ENCODE data around the gene HIRIP3.
A peak's percentile ranks its signal among the peaks of the same experiment; 100 is the strongest.

HIRIP3 gene

GRCh38 chr16:29984764-29985147, 10.7 kb downstream of the HIRIP3 start:
- H4K91ac ChIP-seq (ENCODE audit: low read depth, low read length) = no peak overlapping the region
- no peak for DNase-seq
- no peak overlapping the region for H2BK5ac ChIP-seq (ENCODE audit: low read depth, low read length, poor library complexity)
- H3K4me1 ChIP-seq (ENCODE audit: control insufficient read depth in 1 of 2, insufficient read depth in 2 of 2, low read length in 2 of 2) = no peaks in the 10 kb centered on the region
- H3K27me3 ChIP-seq (ENCODE audit: insufficient read depth, low read length) = no peaks in the 10 kb centered on the region
- H3K9ac ChIP-seq (ENCODE audit: low read length) = no peak overlapping the region
- H3K4me3 ChIP-seq (ENCODE audit: low read depth, low read length) = no peak overlapping the region
- H3K4ac ChIP-seq (ENCODE audit: low read depth, low read length) = no peak overlapping the region
- no peaks in the 10 kb centered on the region for H3K79me1 ChIP-seq (ENCODE audit: low read length)
- H2AK5ac ChIP-seq (ENCODE audit: low read length) = no peak overlapping the region
- peaks cover 80 to 93% of the 10 kb centered on the region in 2 experiments for H3K36me3 ChIP-seq (ENCODE audit: control insufficient read depth in 1 of 2, insufficient read depth in 2 of 2, low read length in 2 of 2)
- no peak overlapping the region for H3K27ac ChIP-seq (ENCODE audit: low read depth, low read length)
- no peak overlapping the region for H3K23ac ChIP-seq (ENCODE audit: low read length)
- H4K12ac ChIP-seq (ENCODE audit: low read depth, low read length) = no peak overlapping the region
- no peak overlapping the region for H2BK120ac ChIP-seq (ENCODE audit: insufficient read depth, low read length, poor library complexity)
- no peaks in the 10 kb centered on the region for H3K79me2 ChIP-seq (ENCODE audit: control insufficient read depth, insufficient read depth, low read length, poor library complexity)
- H3K4me2 ChIP-seq (ENCODE audit: low read length) = no peak overlapping the region
- peaks cover 4% of the 10 kb centered on the region for H3K9me3 ChIP-seq (ENCODE audit: insufficient read depth, low read depth, low read length)
- H2AFZ ChIP-seq (ENCODE audit: insufficient read depth, low read length, poor library complexity) = no peak overlapping the region
- no peak overlapping the region for H4K8ac ChIP-seq (ENCODE audit: low read depth, low read length)
- H3K14ac ChIP-seq (ENCODE audit: low read length) = no peak overlapping the region
- no peak overlapping the region for H2BK12ac ChIP-seq (ENCODE audit: low read length)
- WGBS (ENCODE audit: extremely low coverage, insufficient coverage, insufficient read length) = no CpG with 5 or more reads among the region's 5 CpGs
- H3K18ac ChIP-seq (ENCODE audit: low read length) = no peak overlapping the region

GRCh38 chr16:29984137-29984763, 11.2 kb downstream of the HIRIP3 start:
- no peak overlapping the region for H2BK5ac ChIP-seq (ENCODE audit: low read depth, low read length, poor library complexity)
- no CpG with 5 or more reads among the region's 6 CpGs for WGBS (ENCODE audit: extremely low coverage, insufficient coverage, insufficient read length)
- no peak overlapping the region for H3K4me2 ChIP-seq (ENCODE audit: low read length)
- H3K4me3 ChIP-seq (ENCODE audit: low read depth, low read length) = no peak overlapping the region
- no peaks in the 10 kb centered on the region for H3K79me1 ChIP-seq (ENCODE audit: low read length)
- H2AK5ac ChIP-seq (ENCODE audit: low read length) = no peak overlapping the region
- H3K4me1 ChIP-seq (ENCODE audit: control insufficient read depth in 1 of 2, insufficient read depth in 2 of 2, low read length in 2 of 2) = no peaks in the 10 kb centered on the region
- no peaks in the 10 kb centered on the region for H3K27me3 ChIP-seq (ENCODE audit: insufficient read depth, low read length)
- no peak overlapping the region for H3K18ac ChIP-seq (ENCODE audit: low read length)
- no peaks in the 10 kb centered on the region for H3K79me2 ChIP-seq (ENCODE audit: control insufficient read depth, insufficient read depth, low read length, poor library complexity)
- H3K14ac ChIP-seq (ENCODE audit: low read length) = no peak overlapping the region
- no peak overlapping the region for H2BK12ac ChIP-seq (ENCODE audit: low read length)
- H3K4ac ChIP-seq (ENCODE audit: low read depth, low read length) = no peak overlapping the region
- no peak overlapping the region for H2BK120ac ChIP-seq (ENCODE audit: insufficient read depth, low read length, poor library complexity)
- no peak overlapping the region for H4K91ac ChIP-seq (ENCODE audit: low read depth, low read length)
- H3K9me3 ChIP-seq (ENCODE audit: insufficient read depth, low read depth, low read length) = peaks cover 4% of the 10 kb centered on the region
- H3K27ac ChIP-seq (ENCODE audit: low read depth, low read length) = no peak overlapping the region
- H2AFZ ChIP-seq (ENCODE audit: insufficient read depth, low read length, poor library complexity) = no peak overlapping the region
- H3K23ac ChIP-seq (ENCODE audit: low read length) = no peak overlapping the region
- no peak for DNase-seq
- no peak overlapping the region for H4K8ac ChIP-seq (ENCODE audit: low read depth, low read length)
- H3K9ac ChIP-seq (ENCODE audit: low read length) = no peak overlapping the region
- no peak overlapping the region for H4K12ac ChIP-seq (ENCODE audit: low read depth, low read length)
- H3K36me3 ChIP-seq (ENCODE audit: control insufficient read depth in 1 of 2, insufficient read depth in 2 of 2, low read length in 2 of 2) = peaks cover 78 to 93% of the 10 kb centered on the region in 2 experiments

DNA sequence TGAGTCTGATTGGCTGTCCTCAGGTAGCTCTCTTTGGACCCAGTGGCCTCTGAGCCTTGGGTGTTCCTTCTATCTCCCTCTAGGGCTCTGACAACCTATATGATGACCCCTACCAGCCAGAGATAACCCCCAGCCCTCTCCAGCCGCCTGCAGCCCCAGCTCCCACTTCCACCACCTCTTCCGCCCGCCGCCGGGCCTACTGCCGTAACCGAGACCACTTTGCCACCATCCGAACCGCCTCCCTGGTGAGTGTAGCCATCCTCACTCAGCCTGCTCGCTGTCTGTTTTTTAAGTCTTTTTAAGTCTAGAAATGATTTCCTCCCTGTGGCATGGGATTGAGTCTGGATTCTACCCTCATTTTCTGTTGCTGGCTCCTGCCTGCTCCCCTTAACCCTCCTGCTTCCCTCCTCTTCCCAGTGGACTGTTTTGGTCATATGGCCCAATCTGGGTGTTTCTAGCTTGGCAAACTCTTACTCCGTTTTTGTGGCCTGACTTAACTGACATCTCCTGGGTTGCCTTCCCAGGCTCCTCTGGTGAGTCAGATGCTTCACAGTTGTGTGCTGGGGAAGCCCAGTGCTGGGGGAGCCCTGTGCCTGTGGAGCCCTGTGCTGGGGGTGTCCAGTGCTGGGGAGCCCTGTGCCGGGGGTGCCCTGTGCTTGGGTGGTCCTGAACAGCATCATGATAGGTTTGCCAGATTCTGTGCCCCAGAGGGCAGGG, 11.8 kb downstream of the HIRIP3 start:
- no peak overlapping the region for H2BK5ac ChIP-seq (ENCODE audit: low read depth, low read length, poor library complexity)
- no peaks in the 10 kb centered on the region for H3K4me1 ChIP-seq (ENCODE audit: control insufficient read depth in 1 of 2, insufficient read depth in 2 of 2, low read length in 2 of 2)
- H3K4me2 ChIP-seq (ENCODE audit: low read length) = no peak overlapping the region
- no peak overlapping the region for H3K4ac ChIP-seq (ENCODE audit: low read depth, low read length)
- H4K91ac ChIP-seq (ENCODE audit: low read depth, low read length) = no peak overlapping the region
- no peak overlapping the region for H3K4me3 ChIP-seq (ENCODE audit: low read depth, low read length)
- H2AK5ac ChIP-seq (ENCODE audit: low read length) = no peak overlapping the region
- whole genome bisulfite sequencing (ENCODE audit: extremely low coverage, insufficient coverage, insufficient read length) = no CpG with 5 or more reads among the region's 12 CpGs
- H3K23ac ChIP-seq (ENCODE audit: low read length) = no peak overlapping the region
- DNase-seq = no peak
- no peak overlapping the region for H3K18ac ChIP-seq (ENCODE audit: low read length)
- H3K79me1 ChIP-seq (ENCODE audit: low read length) = no peaks in the 10 kb centered on the region
- H3K14ac ChIP-seq (ENCODE audit: low read length) = no peak overlapping the region
- H3K79me2 ChIP-seq (ENCODE audit: control insufficient read depth, insufficient read depth, low read length, poor library complexity) = no peaks in the 10 kb centered on the region
- H2BK120ac ChIP-seq (ENCODE audit: insufficient read depth, low read length, poor library complexity) = no peak overlapping the region
- H3K9ac ChIP-seq (ENCODE audit: low read length) = no peak overlapping the region
- H3K9me3 ChIP-seq (ENCODE audit: insufficient read depth, low read depth, low read length) = peaks cover 4% of the 10 kb centered on the region
- no peaks in the 10 kb centered on the region for H3K27me3 ChIP-seq (ENCODE audit: insufficient read depth, low read length)
- H3K36me3 ChIP-seq (ENCODE audit: control insufficient read depth in 1 of 2, insufficient read depth in 2 of 2, low read length in 2 of 2) = peaks cover 78 to 93% of the 10 kb centered on the region in 2 experiments
- H2AFZ ChIP-seq (ENCODE audit: insufficient read depth, low read length, poor library complexity) = no peak overlapping the region
- no peak overlapping the region for H2BK12ac ChIP-seq (ENCODE audit: low read length)
- no peak overlapping the region for H4K8ac ChIP-seq (ENCODE audit: low read depth, low read length)
- H4K12ac ChIP-seq (ENCODE audit: low read depth, low read length) = no peak overlapping the region
- no peak overlapping the region for H3K27ac ChIP-seq (ENCODE audit: low read depth, low read length)

DNA sequence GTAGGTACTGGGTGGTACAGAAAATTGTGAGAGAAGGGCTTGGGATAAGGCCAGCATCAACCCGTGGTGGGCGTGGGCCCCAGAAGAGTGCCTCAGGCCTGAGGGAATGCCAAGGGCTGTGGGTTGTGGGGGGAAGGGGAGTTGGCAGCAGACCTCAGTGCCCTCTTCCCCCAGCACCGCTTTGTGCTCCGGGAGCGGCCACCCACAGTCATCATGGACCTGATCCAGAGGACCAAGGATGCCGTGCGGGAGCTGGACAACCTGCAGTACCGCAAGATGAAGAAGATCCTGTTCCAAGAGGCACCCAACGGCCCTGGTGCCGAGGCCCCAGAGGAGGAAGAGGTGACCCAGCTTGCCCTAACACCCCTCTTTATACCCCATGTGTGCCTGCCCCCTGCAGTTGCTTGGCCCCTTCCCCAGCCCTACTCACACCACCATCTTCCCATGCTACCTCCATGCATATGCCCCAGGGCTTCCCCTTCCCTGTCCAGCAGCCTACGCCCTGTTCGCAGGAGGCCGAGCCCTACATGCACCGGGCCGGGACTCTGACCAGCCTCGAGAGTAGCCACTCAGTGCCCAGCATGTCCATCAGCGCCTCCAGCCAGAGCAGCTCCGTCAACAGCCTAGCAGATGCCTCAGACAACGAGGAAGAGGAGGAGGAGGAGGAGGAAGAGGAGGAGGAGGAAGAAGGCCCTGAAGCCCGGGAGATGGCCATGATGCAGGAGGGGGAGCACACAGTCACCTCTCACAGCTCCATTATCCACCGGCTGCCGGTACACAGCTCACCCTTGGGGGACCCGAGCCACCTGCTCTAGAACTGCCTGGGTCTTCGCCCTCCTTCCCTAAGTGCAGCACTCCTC, 12.6 kb downstream of the HIRIP3 start:
- no peak overlapping the region for H2BK12ac ChIP-seq (ENCODE audit: low read length)
- no CpG with 5 or more reads among the region's 24 CpGs for WGBS (ENCODE audit: extremely low coverage, insufficient coverage, insufficient read length)
- H3K4me3 ChIP-seq (ENCODE audit: low read depth, low read length) = peak overlapping the region; percentile 8
- H3K14ac ChIP-seq (ENCODE audit: low read length) = no peak overlapping the region
- no peak overlapping the region for H4K12ac ChIP-seq (ENCODE audit: low read depth, low read length)
- no peak overlapping the region for H2BK5ac ChIP-seq (ENCODE audit: low read depth, low read length, poor library complexity)
- no peak overlapping the region for H4K91ac ChIP-seq (ENCODE audit: low read depth, low read length)
- DNase-seq = no peak
- H3K9ac ChIP-seq (ENCODE audit: low read length) = no peak overlapping the region
- H2BK120ac ChIP-seq (ENCODE audit: insufficient read depth, low read length, poor library complexity) = no peak overlapping the region
- H3K9me3 ChIP-seq (ENCODE audit: insufficient read depth, low read depth, low read length) = peaks cover 4% of the 10 kb centered on the region
- H3K4me1 ChIP-seq (ENCODE audit: control insufficient read depth in 1 of 2, insufficient read depth in 2 of 2, low read length in 2 of 2) = no peaks in the 10 kb centered on the region
- no peak overlapping the region for H3K4me2 ChIP-seq (ENCODE audit: low read length)
- H4K8ac ChIP-seq (ENCODE audit: low read depth, low read length) = no peak overlapping the region
- H3K23ac ChIP-seq (ENCODE audit: low read length) = no peak overlapping the region
- no peak overlapping the region for H3K18ac ChIP-seq (ENCODE audit: low read length)
- H2AK5ac ChIP-seq (ENCODE audit: low read length) = no peak overlapping the region
- H3K79me1 ChIP-seq (ENCODE audit: low read length) = no peaks in the 10 kb centered on the region
- H3K4ac ChIP-seq (ENCODE audit: low read depth, low read length) = no peak overlapping the region
- no peaks in the 10 kb centered on the region for H3K79me2 ChIP-seq (ENCODE audit: control insufficient read depth, insufficient read depth, low read length, poor library complexity)
- no peaks in the 10 kb centered on the region for H3K27me3 ChIP-seq (ENCODE audit: insufficient read depth, low read length)
- peaks cover 78 to 93% of the 10 kb centered on the region in 2 experiments for H3K36me3 ChIP-seq (ENCODE audit: control insufficient read depth in 1 of 2, insufficient read depth in 2 of 2, low read length in 2 of 2)
- H3K27ac ChIP-seq (ENCODE audit: low read depth, low read length) = no peak overlapping the region
- no peak overlapping the region for H2AFZ ChIP-seq (ENCODE audit: insufficient read depth, low read length, poor library complexity)
